GM23338 (cell line): ENCODE data around the gene ZBTB20.

Source experiments
- CTCF ChIP-seq, 2 experiments: fragments of 200-600 bp in 1 of 2; sonication (generic) in 1 of 2; conservative IDR thresholded peaks; 2 replicates each; pipeline versions ENCODE4 v1.5.1 to v1.6.1; 2016 to 2017; ENCODE audit warnings: antibody characterized with exemption in 2 of 2, low read depth in 2 of 2, mild to moderate bottlenecking in 2 of 2, moderate library complexity in 1 of 2
- ETS1 ChIP-seq: IDR thresholded peaks from 2 replicates; pipeline ENCODE4 v1.6.1; 2016; ENCODE audit warnings: antibody characterized with exemption
- EZH2 ChIP-seq: fragments of 200-600 bp; sonication (generic); IDR thresholded peaks from one replicate; pipeline ENCODE4 v1.8.0; 2017; ENCODE audit warnings: antibody characterized with exemption, mild to moderate bottlenecking, low read depth; ENCODE audit not compliant: unreplicated experiment
- EZH2phosphoT487 ChIP-seq: fragments of 200-600 bp; sonication (generic); IDR thresholded peaks from one replicate; pipeline ENCODE4 v1.8.1; 2018; ENCODE audit warnings: antibody characterized with exemption; ENCODE audit not compliant: unreplicated experiment
- JUNB ChIP-seq: IDR thresholded peaks from one replicate; pipeline ENCODE4 v1.6.1; 2016; ENCODE audit warnings: antibody characterized with exemption; ENCODE audit not compliant: unreplicated experiment
- NANOG ChIP-seq: IDR thresholded peaks from 2 replicates; pipeline ENCODE4 v1.6.1; 2016; ENCODE audit warnings: antibody characterized with exemption, borderline replicate concordance
- POLR2AphosphoS5 ChIP-seq: IDR thresholded peaks from 2 replicates; pipeline ENCODE4 v1.6.1; 2016; ENCODE audit warnings: antibody characterized with exemption, low read depth
- REST ChIP-seq: IDR thresholded peaks from one replicate; pipeline ENCODE4 v1.6.1; 2018; ENCODE audit warnings: antibody characterized with exemption; ENCODE audit not compliant: unreplicated experiment
- TF ChIP-seq, protein P1 (sequence below): fragments of 250-450 bp; sonication (Bioruptor Pico); IDR thresholded peaks from 2 replicates; pipeline ENCODE4 v1.5.0; 2020; ENCODE audit warnings: mild to moderate bottlenecking, moderate library complexity

DNA sequence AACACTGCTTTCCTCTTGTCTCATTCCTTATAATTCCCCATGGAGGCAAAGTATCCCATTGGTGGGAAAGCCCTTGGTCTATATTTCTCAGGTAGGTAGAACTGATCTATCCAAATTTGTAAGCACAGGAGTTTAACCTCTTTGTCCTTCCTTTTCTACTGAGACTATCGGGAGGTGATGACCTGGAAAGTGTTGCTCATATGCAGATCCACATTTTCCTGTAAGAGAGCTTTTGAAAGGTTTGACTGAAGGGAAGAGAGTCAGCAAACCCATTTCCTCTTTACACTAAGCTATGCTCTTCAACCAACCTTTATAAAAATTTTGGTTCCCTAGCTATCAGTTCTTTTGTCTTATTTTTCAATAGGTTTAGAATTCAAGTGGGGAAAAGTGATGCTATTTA lies 652.6 kb downstream of the ZBTB20 start:
- no peak for TF ChIP-seq CTCF (conservative IDR thresholded peaks at IDR 0.05; ENCODE audit: low read depth in 2 of 2)
- no peak for TF ChIP-seq EZH2
- TF ChIP-seq EZH2phosphoT487 = no peak
- TF ChIP-seq, protein P1, sequence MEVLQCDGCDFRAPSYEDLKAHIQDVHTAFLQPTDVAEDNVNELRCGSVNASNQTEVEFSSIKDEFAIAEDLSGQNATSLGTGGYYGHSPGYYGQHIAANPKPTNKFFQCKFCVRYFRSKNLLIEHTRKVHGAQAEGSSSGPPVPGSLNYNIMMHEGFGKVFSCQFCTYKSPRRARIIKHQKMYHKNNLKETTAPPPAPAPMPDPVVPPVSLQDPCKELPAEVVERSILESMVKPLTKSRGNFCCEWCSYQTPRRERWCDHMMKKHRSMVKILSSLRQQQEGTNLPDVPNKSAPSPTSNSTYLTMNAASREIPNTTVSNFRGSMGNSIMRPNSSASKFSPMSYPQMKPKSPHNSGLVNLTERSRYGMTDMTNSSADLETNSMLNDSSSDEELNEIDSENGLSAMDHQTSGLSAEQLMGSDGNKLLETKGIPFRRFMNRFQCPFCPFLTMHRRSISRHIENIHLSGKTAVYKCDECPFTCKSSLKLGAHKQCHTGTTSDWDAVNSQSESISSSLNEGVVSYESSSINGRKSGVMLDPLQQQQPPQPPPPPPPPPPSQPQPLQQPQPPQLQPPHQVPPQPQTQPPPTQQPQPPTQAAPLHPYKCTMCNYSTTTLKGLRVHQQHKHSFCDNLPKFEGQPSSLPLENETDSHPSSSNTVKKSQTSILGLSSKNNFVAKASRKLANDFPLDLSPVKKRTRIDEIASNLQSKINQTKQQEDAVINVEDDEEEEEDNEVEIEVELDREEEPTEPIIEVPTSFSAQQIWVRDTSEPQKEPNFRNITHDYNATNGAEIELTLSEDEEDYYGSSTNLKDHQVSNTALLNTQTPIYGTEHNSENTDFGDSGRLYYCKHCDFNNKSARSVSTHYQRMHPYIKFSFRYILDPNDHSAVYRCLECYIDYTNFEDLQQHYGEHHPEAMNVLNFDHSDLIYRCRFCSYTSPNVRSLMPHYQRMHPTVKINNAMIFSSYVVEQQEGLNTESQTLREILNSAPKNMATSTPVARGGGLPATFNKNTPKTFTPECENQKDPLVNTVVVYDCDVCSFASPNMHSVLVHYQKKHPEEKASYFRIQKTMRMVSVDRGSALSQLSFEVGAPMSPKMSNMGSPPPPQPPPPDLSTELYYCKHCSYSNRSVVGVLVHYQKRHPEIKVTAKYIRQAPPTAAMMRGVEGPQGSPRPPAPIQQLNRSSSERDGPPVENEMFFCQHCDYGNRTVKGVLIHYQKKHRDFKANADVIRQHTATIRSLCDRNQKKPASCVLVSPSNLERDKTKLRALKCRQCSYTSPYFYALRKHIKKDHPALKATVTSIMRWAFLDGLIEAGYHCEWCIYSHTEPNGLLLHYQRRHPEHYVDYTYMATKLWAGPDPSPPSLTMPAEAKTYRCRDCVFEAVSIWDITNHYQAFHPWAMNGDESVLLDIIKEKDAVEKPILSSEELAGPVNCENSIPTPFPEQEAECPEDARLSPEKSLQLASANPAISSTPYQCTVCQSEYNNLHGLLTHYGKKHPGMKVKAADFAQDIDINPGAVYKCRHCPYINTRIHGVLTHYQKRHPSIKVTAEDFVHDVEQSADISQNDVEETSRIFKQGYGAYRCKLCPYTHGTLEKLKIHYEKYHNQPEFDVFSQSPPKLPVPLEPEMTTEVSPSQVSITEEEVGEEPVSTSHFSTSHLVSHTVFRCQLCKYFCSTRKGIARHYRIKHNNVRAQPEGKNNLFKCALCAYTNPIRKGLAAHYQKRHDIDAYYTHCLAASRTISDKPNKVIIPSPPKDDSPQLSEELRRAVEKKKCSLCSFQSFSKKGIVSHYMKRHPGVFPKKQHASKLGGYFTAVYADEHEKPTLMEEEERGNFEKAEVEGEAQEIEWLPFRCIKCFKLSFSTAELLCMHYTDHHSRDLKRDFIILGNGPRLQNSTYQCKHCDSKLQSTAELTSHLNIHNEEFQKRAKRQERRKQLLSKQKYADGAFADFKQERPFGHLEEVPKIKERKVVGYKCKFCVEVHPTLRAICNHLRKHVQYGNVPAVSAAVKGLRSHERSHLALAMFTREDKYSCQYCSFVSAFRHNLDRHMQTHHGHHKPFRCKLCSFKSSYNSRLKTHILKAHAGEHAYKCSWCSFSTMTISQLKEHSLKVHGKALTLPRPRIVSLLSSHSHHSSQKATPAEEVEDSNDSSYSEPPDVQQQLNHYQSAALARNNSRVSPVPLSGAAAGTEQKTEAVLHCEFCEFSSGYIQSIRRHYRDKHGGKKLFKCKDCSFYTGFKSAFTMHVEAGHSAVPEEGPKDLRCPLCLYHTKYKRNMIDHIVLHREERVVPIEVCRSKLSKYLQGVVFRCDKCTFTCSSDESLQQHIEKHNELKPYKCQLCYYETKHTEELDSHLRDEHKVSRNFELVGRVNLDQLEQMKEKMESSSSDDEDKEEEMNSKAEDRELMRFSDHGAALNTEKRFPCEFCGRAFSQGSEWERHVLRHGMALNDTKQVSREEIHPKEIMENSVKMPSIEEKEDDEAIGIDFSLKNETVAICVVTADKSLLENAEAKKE (CRISPR knock-in tag) = no peak
- no peak for TF ChIP-seq POLR2AphosphoS5
- TF ChIP-seq JUNB = no peak
- TF ChIP-seq REST = no peak
- TF ChIP-seq NANOG = no peak
- no peak for TF ChIP-seq ETS1
